ENCODE measurements around the gene TRIM42. TPM values are rescaled to one million over a fixed set of nuclear protein-coding genes. Genes with fewer than 3 reads are reported as not detected.

Gene TRIM42
- total and polyA plus RNA-seq, 9 of the 15 experiments (the other 6 are each of a cell fraction or from before 2014, with no cell fraction given), result not detected

DNA sequence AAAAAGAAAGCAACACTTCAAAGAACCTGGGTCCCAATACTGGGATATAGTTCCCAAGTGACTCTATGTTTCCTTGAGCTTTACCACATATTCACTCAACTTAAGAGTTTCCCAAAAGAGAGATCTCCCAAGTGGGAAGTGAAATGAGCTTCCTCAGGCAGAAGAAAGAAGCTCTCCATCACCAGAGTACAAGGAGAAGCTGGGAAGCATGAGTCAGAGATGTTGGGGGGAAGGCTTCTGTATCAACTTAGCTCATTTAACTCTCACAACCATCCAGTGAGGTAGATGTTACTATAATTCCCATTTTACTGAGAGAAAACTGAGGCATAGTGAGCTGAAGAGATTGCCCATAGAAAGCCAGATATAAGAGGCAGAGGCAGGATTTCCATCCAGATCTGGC is 47.0 kb upstream of the TRIM42 start (continued):
- TF ChIP-seq, protein P1, sequence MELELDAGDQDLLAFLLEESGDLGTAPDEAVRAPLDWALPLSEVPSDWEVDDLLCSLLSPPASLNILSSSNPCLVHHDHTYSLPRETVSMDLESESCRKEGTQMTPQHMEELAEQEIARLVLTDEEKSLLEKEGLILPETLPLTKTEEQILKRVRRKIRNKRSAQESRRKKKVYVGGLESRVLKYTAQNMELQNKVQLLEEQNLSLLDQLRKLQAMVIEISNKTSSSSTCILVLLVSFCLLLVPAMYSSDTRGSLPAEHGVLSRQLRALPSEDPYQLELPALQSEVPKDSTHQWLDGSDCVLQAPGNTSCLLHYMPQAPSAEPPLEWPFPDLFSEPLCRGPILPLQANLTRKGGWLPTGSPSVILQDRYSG (tag; conservative IDR thresholded peaks at IDR 0.05; ENCODE audit: low read depth), result no peak
- no peak for TF ChIP-seq POLR2G (IDR thresholded peaks at IDR 0.05; ENCODE audit: low read depth, low read length)
- TF ChIP-seq ZNF695 (CRISPR knock-in tag; IDR thresholded peaks at IDR 0.05), result no peak
- no peak for TF ChIP-seq ETV1 (tag; conservative IDR thresholded peaks at IDR 0.05; ENCODE audit: low read depth)

DNA sequence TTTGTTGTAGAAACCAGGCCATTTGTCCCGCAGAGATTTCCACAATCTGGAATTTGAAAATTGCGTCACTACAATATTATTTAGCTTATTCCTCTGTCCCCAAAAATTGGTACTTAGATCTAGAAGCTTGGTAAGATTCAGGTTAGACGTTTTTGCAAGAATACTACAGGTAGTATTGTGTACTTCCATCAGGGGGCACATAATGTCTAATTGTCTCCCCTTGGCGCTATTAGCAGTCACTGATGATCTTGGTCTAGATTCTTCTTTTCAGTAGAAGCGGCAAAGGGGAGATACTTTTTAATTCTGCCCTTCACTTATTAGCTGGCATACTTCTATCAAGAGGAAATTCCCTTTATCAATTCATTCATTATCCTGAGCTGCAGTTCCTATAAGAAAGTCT is 42.6 kb upstream of the TRIM42 start:
- BruUV-seq (replicated peaks), result no TSS peak
- ATAC-seq, result no peak
- no peak for DNase-seq (ENCODE audit: extremely low read depth in 1 of 4, low spot score in 3 of 4)
- in situ Hi-C loops (cut with MboI), result no loop called here
- H4K20me1 ChIP-seq (replicated peaks; ENCODE audit: control insufficient read depth, insufficient read depth, low read length), result no peaks in the 10 kb centered on the region
- H3K9me1 ChIP-seq (ENCODE audit: control insufficient read depth, insufficient read depth, low read length), result no peaks in the 10 kb centered on the region
- ChIA-PET CTCF (ENCODE audit: low intra/inter-chr PET ratio) (no interaction called here), POLR2A (no interaction called here)
- H3K9ac ChIP-seq (ENCODE audit: insufficient read depth in 1 of 2, low read depth in 2 of 2, low read length in 2 of 2), result no peak overlapping the region
- H3K9me3 ChIP-seq (replicated peaks; ENCODE audit: control insufficient read depth, insufficient read depth, low read depth, low read length), result no peaks in the 10 kb centered on the region
- no peaks in the 10 kb centered on the region for H3K36me3 ChIP-seq (ENCODE audit: control insufficient read depth, insufficient read depth, low read length)
- no peak overlapping the region for H3K4me3 ChIP-seq
- no peaks in the 10 kb centered on the region for H3K4me1 ChIP-seq (replicated peaks in 1 of 2; ENCODE audit: control insufficient read depth in 2 of 2, insufficient read depth in 2 of 2, low read length in 2 of 2)
- WGBS (ENCODE audit: insufficient coverage, low coverage, missing lambda C conversion rate), result 1% methylated on average over 5 of the region's 5 CpGs
- FAIRE-seq, result no peak
- no peak overlapping the region for H3K4me2 ChIP-seq (ENCODE audit: insufficient read depth, low read length)
- intact Hi-C loops (cut with micrococcal nuclease), result no loop called here
- H3K27me3 ChIP-seq (ENCODE audit: control insufficient read depth in 2 of 2, insufficient read depth in 2 of 2, low read length in 2 of 2), result no peaks in the 10 kb centered on the region; a peak in 1 of 5 replicates
- H2AFZ ChIP-seq (ENCODE audit: low read depth, low read length), result no peak overlapping the region
- H3K27ac ChIP-seq (ENCODE audit: extremely low read depth, low read depth, low read length), result no peak overlapping the region
- H3K79me2 ChIP-seq (ENCODE audit: control insufficient read depth, insufficient read depth, low read length), result no peaks in the 10 kb centered on the region
- TF ChIP-seq, protein P2, sequence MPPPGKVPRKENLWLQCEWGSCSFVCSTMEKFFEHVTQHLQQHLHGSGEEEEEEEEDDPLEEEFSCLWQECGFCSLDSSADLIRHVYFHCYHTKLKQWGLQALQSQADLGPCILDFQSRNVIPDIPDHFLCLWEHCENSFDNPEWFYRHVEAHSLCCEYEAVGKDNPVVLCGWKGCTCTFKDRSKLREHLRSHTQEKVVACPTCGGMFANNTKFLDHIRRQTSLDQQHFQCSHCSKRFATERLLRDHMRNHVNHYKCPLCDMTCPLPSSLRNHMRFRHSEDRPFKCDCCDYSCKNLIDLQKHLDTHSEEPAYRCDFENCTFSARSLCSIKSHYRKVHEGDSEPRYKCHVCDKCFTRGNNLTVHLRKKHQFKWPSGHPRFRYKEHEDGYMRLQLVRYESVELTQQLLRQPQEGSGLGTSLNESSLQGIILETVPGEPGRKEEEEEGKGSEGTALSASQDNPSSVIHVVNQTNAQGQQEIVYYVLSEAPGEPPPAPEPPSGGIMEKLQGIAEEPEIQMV (tag; conservative IDR thresholded peaks at IDR 0.05; ENCODE audit: low read depth), result no peak
- TF ChIP-seq ZNF282 (CRISPR knock-in tag; IDR thresholded peaks at IDR 0.05) (no peak), ADNP (tag; IDR thresholded peaks at IDR 0.05) (no peak), PTRF (tag; IDR thresholded peaks at IDR 0.05) (no peak), ZNF3 (CRISPR knock-in tag; IDR thresholded peaks at IDR 0.05) (no peak), RBM15 (IDR thresholded peaks at IDR 0.05; ENCODE audit: insufficient read depth, low read length) (no peak), ZNF354B (CRISPR knock-in tag; IDR thresholded peaks at IDR 0.05) (no peak), NONO (IDR thresholded peaks at IDR 0.05; ENCODE audit: low read depth in 2 of 2, low read length in 1 of 2) (no peak), FOXK2 (conservative IDR thresholded peaks at IDR 0.05 in 1 of 2, IDR thresholded peaks at IDR 0.05 in 1 of 2; ENCODE audit: low read depth in 2 of 2) (no peak)
- TF ChIP-seq, protein P3, sequence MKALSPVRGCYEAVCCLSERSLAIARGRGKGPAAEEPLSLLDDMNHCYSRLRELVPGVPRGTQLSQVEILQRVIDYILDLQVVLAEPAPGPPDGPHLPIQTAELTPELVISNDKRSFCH (CRISPR knock-in tag; IDR thresholded peaks at IDR 0.05), result no peak
- TF ChIP-seq, protein P3 (tag; IDR thresholded peaks at IDR 0.05), result no peak
- TF ChIP-seq, protein P4, sequence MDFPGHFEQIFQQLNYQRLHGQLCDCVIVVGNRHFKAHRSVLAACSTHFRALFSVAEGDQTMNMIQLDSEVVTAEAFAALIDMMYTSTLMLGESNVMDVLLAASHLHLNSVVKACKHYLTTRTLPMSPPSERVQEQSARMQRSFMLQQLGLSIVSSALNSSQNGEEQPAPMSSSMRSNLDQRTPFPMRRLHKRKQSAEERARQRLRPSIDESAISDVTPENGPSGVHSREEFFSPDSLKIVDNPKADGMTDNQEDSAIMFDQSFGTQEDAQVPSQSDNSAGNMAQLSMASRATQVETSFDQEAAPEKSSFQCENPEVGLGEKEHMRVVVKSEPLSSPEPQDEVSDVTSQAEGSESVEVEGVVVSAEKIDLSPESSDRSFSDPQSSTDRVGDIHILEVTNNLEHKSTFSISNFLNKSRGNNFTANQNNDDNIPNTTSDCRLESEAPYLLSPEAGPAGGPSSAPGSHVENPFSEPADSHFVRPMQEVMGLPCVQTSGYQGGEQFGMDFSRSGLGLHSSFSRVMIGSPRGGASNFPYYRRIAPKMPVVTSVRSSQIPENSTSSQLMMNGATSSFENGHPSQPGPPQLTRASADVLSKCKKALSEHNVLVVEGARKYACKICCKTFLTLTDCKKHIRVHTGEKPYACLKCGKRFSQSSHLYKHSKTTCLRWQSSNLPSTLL (IDR thresholded peaks at IDR 0.05), result no peak
- TF ChIP-seq, protein P5, sequence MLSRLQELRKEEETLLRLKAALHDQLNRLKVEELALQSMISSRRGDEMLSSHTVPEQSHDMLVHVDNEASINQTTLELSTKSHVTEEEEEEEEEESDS (CRISPR knock-in tag; IDR thresholded peaks at IDR 0.05), result no peak

All from K562 (cell line).